ENCODE results near the gene MAP3K6. TPM values are rescaled to one million over a fixed set of nuclear protein-coding genes. Genes with fewer than 3 reads are reported as not detected.

Gene MAP3K6
- total and polyA plus RNA-seq, 2 of the 13 experiments (the other 11 are each of a cell fraction or from before 2014, with no cell fraction given), result 2.7 to 3.2 TPM

DNA sequence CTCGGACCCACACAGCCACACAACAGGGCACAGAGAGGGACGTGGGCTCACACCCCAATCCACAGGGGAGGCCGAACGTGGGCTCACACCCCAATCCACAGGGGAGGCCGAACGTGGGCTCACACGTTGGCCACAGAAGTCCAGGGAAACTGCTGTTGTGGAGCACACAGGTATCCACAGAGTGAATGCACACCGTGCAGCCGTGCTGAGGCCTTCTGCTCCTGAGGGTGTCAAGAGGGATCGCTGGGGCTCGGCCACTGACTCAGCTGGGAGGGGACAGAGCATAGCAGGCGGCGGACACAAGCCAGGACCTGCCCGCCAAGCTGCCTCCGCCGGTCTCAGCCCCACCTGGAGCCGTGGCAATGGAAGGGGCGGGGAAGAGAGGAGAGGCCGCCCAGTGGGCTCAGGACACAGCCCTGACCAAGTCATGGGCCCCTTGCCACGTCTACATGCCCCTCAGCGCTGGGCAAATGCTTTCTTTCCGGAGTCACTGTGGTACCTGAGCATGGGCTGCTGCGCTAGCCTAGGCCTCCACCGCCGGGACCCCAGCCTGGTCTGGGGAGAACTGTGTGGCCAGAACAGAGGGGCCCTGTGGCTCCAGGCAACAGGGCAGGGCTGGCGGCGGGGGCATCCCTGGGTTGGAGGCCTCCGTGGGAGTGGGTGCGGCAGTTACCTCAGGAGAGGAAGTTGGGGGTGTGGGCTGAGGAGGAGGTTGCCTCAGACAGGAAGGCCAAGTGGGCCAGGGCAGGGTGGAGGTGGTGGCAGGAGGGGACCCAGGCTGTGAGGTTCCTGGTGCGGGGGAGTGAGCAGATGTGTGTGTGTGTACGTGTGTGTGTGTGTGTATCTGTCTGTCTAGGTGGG lies 23.8 kb downstream of the MAP3K6 start:
- H3K4me1 ChIP-seq (ENCODE audit: insufficient read depth, low read length), result peaks cover 20% of the 10 kb centered on the region
- H3K27ac ChIP-seq (ENCODE audit: extremely low read length, insufficient read depth, low read length), result peak overlapping the region; percentile 54
- no peaks in the 10 kb centered on the region for H3K36me3 ChIP-seq (replicated peaks in 1 of 2; ENCODE audit: control insufficient read depth in 1 of 2, insufficient read depth in 2 of 2, low read length in 2 of 2)
- in situ Hi-C loops (cut with HindIII; ENCODE audit: extremely low pct_ligation_motif_present, low pct_unique_long_range_greater_than_20kb) (no loop called here), intact Hi-C loops (cut with micrococcal nuclease; ENCODE audit: unreplicated experiment) (no loop called here)
- DNase-seq (ENCODE audit: low spot score) (peak; percentile 52), ATAC-seq (peak; percentile 77), FAIRE-seq (no peak)
- no peaks in the 10 kb centered on the region for H4K20me1 ChIP-seq (ENCODE audit: insufficient read depth, low read length)
- 2% methylated on average over 16 of the region's 31 CpGs for WGBS (ENCODE audit: low lambda C conversion rate)
- H3K79me2 ChIP-seq (ENCODE audit: insufficient read depth, low read length), result no peaks in the 10 kb centered on the region
- BruUV-seq (replicated peaks), result no TSS peak
- peak overlapping the region; percentile 65 to 84 (median 79) for H3K4me3 ChIP-seq (replicated peaks in 1 of 3; ENCODE audit: insufficient read depth in 1 of 3, low read depth in 2 of 3, low read length in 3 of 3)
- no peaks in the 10 kb centered on the region for H3K9me3 ChIP-seq (ENCODE audit: low read length)
- H3K27me3 ChIP-seq (ENCODE audit: control insufficient read depth in 1 of 2, insufficient read depth in 2 of 2, low read length in 2 of 2), result no peaks in the 10 kb centered on the region; a peak in 1 of 5 replicates
- peak overlapping the region; percentile 99 for H3K4me2 ChIP-seq (ENCODE audit: low read depth, low read length)
- H3K9ac ChIP-seq (ENCODE audit: insufficient read depth, low read depth, low read length), result peak overlapping the region; percentile 72
- POLR2A ChIA-PET, result interaction anchor here (0.7 to 3.2 kb wide), 6 partner anchors 9 to 23 kb away, joined by 3 to 36 read pairs (median 8); partner anchors contain the start of gene MAP3K6
- CTCF ChIA-PET (ENCODE audit: low intra/inter-chr PET ratio, low total read pairs), result no interaction called here
- no peak overlapping the region for H2AFZ ChIP-seq (ENCODE audit: low read length)
- TF ChIP-seq ZNF12 (CRISPR knock-in tag; IDR thresholded peaks at IDR 0.05) (no peak), ELF1 (CRISPR knock-in tag; IDR thresholded peaks at IDR 0.05) (no peak; the same call in 1 of the 2 replicates), ZNF329 (CRISPR knock-in tag; IDR thresholded peaks at IDR 0.05; ENCODE audit: low read depth) (no peak), ZNF747 (CRISPR knock-in tag; IDR thresholded peaks at IDR 0.05; ENCODE audit: borderline replicate concordance) (peak; percentile 76; the same call in 1 of the 2 replicates), GATAD1 (CRISPR knock-in tag; IDR thresholded peaks at IDR 0.05) (0 out of 2 replicates have a peak, but pooled peaks have one; percentile 24), HNRNPL (IDR thresholded peaks at IDR 0.05; ENCODE audit: low read depth, low read length) (peak; percentile 75), POLR2AphosphoS5 (IDR thresholded peaks at IDR 0.05; ENCODE audit: low read depth, low read length) (no peak; the same call in 1 of the 2 replicates), TEAD3 (CRISPR knock-in tag; optimal IDR thresholded peaks at IDR 0.05; ENCODE audit: borderline replicate concordance) (peak; percentile 13), SP5 (CRISPR knock-in tag; IDR thresholded peaks at IDR 0.05; ENCODE audit: borderline replicate concordance, low read depth) (peak; percentile 43; the same call in 1 of the 2 replicates), CBFB (CRISPR knock-in tag; IDR thresholded peaks at IDR 0.05) (0 out of 2 replicates have a peak, but pooled peaks have one; percentile 15), ZNF572 (CRISPR knock-in tag; IDR thresholded peaks at IDR 0.05) (0 out of 2 replicates have a peak, but pooled peaks have one; percentile 50), SOX5 (CRISPR knock-in tag; IDR thresholded peaks at IDR 0.05; ENCODE audit: borderline replicate concordance) (0 out of 2 replicates have a peak, but pooled peaks have one; percentile 9), MTA1 (CRISPR knock-in tag; IDR thresholded peaks at IDR 0.05; ENCODE audit: borderline replicate concordance) (no peak; the same call in 1 of the 2 replicates), NR2F6 (IDR thresholded peaks at IDR 0.05) (no peak), NR2F6 (CRISPR knock-in tag; IDR thresholded peaks at IDR 0.05) (peak; percentile 35), ZNF530 (CRISPR knock-in tag; IDR thresholded peaks at IDR 0.05; ENCODE audit: low read depth) (no peak), ZNF343 (CRISPR knock-in tag; IDR thresholded peaks at IDR 0.05) (0 out of 2 replicates have a peak, but pooled peaks have one; percentile 11), BORCS8-MEF2B (CRISPR knock-in tag; IDR thresholded peaks at IDR 0.05) (peak; percentile 7; the same call in 1 of the 2 replicates), TAF1 (CRISPR knock-in tag; IDR thresholded peaks at IDR 0.05) (peak; percentile 71), ZFP82 (CRISPR knock-in tag; IDR thresholded peaks at IDR 0.05; ENCODE audit: borderline replicate concordance) (peak; percentile 55; the same call in 1 of the 2 replicates)
- TF ChIP-seq, protein P1, sequence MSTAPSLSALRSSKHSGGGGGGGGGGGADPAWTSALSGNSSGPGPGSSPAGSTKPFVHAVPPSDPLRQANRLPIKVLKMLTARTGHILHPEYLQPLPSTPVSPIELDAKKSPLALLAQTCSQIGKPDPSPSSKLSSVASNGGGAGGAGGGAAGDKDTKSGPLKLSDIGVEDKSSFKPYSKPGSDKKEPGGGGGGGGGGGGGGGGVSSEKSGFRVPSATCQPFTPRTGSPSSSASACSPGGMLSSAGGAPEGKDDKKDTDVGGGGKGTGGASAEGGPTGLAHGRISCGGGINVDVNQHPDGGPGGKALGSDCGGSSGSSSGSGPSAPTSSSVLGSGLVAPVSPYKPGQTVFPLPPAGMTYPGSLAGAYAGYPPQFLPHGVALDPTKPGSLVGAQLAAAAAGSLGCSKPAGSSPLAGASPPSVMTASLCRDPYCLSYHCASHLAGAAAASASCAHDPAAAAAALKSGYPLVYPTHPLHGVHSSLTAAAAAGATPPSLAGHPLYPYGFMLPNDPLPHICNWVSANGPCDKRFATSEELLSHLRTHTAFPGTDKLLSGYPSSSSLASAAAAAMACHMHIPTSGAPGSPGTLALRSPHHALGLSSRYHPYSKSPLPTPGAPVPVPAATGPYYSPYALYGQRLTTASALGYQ (CRISPR knock-in tag; IDR thresholded peaks at IDR 0.05), result no peak
- TF ChIP-seq, protein P2, sequence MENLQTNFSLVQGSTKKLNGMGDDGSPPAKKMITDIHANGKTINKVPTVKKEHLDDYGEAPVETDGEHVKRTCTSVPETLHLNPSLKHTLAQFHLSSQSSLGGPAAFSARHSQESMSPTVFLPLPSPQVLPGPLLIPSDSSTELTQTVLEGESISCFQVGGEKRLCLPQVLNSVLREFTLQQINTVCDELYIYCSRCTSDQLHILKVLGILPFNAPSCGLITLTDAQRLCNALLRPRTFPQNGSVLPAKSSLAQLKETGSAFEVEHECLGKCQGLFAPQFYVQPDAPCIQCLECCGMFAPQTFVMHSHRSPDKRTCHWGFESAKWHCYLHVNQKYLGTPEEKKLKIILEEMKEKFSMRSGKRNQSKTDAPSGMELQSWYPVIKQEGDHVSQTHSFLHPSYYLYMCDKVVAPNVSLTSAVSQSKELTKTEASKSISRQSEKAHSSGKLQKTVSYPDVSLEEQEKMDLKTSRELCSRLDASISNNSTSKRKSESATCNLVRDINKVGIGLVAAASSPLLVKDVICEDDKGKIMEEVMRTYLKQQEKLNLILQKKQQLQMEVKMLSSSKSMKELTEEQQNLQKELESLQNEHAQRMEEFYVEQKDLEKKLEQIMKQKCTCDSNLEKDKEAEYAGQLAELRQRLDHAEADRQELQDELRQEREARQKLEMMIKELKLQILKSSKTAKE (CRISPR knock-in tag; IDR thresholded peaks at IDR 0.05; ENCODE audit: borderline replicate concordance), result 0 out of 2 replicates have a peak, but pooled peaks have one; percentile 6
